Activated CD4-positive, alpha-beta T cell treated with anti-CD3 and anti-CD28 coated beads, Interleukin-2, Interleukin-6, amounts not matched to agents 100 ng/mL and 50 ng/mL, durations not matched to agents 16 hours and 8 hours (primary cell): ENCODE results near the gene PDXDC1.
"Not testable (repeated sequence)": the region's sequence is repeated elsewhere in the genome, so short reads cannot be mapped to it uniquely, and the experiment has no call there.

ENCODE experiments used
- DNase-seq: peaks from one replicate; pipeline ENCODE4 v3.0.0-alpha.2; 2020

The PDXDC1 gene

GRCh38 chr16:15073101-15073500 lies 98.3 kb downstream of the PDXDC1 start:
- DNase-seq = no peak

DNA sequence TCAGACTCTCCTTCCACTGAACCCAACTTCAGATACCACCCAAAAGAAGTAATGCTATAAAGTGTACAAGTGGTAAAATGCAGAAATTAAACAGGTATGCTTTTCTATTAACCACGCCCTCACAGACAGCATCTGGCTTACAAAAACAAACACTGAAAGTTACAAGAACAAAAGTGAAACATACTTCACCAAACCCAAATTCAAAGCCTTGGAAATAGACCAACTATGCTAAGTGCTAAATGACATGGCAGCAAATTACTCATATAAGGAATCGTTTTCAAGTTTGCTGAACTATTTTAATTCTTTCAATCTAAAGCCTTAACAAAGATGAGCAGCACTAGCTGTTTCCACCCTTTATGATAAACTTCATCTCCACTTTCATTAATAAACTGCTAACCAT lies 101.3 kb downstream of the PDXDC1 start:
- peak; percentile 30 for DNase-seq

DNA sequence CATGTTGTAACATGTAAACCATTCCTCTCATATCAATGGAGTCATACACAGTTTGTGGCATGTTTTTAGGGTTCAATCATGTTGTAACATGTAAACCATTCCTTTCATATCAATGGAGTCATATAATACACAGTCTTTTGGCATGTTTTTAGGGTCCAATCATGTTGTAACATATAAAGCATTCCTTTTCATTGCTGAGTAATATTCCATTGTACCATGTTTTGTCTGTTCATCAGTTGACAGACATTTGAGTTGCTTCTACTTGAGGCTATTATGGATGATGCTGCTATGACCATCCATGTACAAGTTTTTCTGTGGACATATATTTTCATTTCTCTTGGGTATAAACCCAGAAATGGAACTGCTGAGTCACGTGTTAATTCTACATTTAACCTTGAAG lies 106.1 kb downstream of the PDXDC1 start:
- DNase-seq = not testable (repeated sequence)

DNA sequence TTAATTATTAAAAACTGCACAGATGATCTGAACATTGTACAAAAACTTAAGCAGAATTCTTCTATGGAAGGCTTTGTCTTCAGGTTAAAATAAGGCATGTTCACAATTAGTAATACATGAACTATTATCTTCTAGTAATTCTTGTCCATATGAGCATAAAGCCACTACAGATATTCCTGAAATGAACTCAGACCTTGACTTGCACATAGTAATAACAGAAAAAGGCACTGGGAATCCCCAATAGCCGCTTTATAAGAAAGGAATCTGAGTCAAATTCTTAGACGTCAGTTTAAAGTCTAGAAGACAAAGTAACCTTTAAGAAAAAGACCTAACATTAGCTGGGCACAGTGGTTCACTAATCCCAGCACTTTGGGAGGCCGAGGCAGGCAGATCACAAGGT lies 108.0 kb downstream of the PDXDC1 start:
- peak; percentile 28 for DNase-seq

DNA sequence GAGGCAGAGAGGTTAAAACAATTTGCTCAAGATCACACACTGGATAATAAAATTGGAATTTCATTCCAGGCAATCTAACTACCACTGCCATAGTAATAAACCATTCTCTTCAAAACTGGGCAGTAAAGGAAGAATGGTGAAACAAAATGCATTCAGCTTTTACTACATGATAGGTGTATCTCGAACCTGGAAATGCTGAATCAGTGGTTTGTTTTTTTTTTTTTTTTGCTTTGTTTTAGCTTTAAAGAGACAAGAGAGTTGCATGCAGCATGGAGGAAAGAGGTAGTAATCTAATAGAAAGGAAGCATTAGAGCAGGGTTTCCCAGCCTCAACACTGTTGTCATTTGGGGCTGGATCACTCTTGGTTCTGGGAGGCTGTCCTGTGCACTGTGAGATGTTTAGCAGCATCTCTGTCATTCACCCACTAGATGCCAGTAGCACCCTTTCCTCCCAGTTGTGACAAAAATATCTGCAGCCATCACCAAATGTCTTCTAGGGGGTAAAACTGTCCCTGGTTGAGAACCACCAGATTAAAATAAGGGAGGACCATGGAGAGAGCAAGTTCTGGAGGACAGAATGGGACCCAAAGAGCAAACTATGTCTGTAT lies 115.9 kb downstream of the PDXDC1 start:
- DNase-seq = not testable (repeated sequence)

- DNase-seq = not testable (repeated sequence)
Observed at GRCh38 chr16:15093571-15093954, 118.7 kb downstream of the PDXDC1 start.

- DNase-seq = peak; percentile 96
Observed at GRCh38 chr16:15093955-15094827, 119.4 kb downstream of the PDXDC1 start, which contains the start of gene RRN3. TSS of gene RRN3 (minus strand) at chr16:15094272. CDS start at chr16:15094233, 39 bp downstream.

DNA sequence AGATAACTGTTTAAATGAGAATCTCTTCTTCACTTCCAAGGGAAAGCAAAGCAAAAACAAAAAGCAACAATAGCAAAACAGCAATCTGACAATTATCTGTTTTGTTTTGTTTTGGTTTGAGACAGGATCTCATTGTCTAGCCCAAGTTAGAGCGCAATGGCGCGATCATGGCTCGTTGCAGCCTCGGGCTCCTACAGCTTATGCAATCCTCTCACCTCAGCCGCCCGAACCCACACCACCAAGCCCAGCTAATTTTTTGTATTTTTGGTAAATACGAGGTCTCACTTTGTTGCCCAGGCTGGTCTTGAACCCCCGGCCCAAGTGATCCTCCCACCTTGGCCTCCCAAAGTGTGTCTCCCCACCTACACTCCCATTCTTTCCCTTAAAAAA lies 121.8 kb downstream of the PDXDC1 start:
- not testable (repeated sequence) for DNase-seq

GRCh38 chr16:15099366-15099909 lies 124.6 kb downstream of the PDXDC1 start:
- not testable (repeated sequence) for DNase-seq

DNA sequence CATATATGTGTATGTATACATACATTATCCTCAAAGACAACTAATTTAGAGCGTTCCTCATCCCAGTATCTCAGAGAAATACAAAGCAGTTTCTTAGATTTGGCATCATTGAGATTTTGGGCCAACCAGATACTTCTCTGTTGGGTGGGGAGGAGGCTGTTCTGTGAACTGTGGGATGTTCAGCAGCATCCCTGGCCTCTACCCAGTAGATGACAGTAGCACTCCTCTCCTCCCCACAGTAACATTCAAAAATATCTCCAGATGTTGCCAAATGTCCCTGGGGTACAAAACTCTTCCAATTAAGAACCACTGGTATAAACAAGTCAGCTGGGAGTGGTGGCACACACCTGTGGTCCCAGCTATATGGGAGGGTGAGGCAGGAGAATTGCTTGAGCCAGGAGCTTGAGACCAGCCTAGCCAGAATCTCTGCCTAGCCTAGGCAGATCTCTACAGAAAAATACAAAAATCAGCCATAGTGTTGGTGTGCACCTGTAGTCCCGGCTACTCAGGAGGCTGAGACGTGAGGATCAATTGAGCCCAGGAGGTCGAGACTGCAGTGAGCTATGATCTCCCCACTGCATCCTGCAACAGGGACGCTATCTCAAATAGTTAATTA lies 125.7 kb downstream of the PDXDC1 start:
- DNase-seq = not testable (repeated sequence)

DNA sequence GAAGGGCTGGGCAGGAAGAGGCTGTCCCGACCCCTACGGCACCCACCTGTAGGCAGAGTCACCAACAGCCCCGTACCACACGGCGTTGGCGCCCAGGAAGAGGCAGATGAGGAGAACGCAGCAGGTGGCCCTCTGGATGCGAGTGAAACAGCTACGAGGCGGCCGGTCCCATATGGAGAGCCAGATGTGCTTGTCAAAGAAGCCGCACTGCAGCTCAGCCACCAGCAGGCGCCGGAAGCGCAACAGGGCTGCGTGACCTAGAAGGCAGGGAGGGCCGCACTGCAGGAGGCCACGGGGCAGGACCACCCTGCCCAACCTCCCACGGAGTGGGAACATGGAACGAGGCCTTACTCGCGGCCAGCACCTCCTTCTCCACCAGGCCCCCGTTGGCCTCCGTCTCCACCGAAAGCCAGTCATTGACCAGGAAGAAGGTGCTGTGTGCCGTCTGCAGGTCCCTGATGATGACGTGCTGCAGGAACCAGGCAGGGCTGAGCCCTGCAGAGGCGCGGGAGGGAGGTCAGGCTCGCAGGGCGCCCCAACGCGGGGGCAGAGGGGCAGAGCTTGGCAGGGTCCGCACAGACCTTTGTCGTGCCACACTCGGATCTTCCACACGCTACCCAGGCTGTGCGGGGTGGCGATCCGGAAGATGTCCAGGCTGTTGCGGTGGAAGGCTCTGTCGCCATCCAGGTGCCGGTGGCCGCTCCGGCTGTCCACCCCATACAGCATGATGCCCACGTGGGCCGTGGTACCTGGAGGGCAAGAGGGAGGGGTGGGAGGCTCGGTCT lies 153.0 kb downstream of the PDXDC1 start:
- not testable (repeated sequence) for DNase-seq

- DNase-seq = not testable (repeated sequence)
Observed at GRCh38 chr16:15130256-15130932, 155.6 kb downstream of the PDXDC1 start.

GRCh38 chr16:15130943-15131700 lies 156.3 kb downstream of the PDXDC1 start:
- not testable (repeated sequence) for DNase-seq

DNA sequence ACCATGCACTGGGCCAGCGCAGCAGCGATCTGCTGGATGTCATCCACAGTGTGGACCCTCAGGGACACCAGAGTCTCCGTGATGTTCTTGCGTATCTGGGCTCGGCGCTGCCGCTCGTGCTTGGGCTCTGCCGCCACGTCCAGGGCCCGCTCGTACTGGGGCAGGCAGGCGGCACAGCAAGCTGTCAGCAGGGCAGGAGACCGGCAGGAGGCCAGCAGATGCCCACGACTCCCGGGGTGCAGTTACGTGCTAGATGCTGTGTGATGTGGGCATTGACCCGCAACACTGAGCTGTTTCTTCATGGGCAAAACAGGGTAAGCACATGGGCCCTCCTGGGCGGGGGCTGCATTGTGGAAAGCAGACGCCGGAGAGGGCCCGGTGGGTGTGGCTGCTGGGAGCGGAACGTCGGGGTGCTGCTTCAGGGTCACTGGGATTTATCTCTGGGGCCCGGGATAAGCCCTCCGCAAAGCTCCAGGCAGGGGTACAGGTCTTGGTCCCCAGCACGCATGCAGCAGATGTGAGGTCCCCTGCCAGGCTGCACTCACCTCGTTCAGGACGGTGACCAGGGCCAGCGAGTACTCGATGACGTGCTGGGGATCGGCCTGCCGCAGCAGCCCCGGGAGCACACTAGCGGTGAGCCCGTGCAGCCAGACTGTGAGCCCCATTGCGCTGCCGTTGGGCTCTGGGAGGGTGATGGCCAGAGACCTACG lies 158.0 kb downstream of the PDXDC1 start:
- DNase-seq = not testable (repeated sequence)

GRCh38 chr16:15133554-15133953 lies 158.7 kb downstream of the PDXDC1 start:
- not testable (repeated sequence) for DNase-seq

GRCh38 chr16:15134752-15135482 lies 160.1 kb downstream of the PDXDC1 start:
- DNase-seq = not testable (repeated sequence)

GRCh38 chr16:15135483-15136360 lies 160.9 kb downstream of the PDXDC1 start:
- not testable (repeated sequence) for DNase-seq

DNA sequence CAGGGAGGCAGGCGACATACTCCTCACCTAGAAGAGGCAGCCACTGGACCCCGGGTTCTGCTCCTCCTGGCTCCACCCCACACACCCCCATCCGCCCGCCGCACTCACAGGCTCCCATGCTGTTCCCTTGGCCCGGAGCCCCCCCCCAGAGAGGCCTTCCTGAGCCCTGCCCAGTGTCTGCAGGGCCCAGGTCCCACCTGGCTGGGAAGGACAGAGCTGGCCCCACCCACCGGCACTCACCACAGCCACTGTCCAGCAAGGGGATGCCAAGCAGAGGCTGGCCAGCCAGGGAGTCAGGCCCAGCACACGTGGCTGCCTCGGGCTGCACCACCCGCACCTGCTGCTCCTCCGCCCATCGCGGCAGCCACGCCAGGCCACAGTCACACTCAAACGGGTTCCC lies 162.7 kb downstream of the PDXDC1 start:
- DNase-seq = not testable (repeated sequence)
